OCI-LY7 (cell line): ENCODE measurements around the gene SLC25A33. TPM values are rescaled to one million over a fixed set of nuclear protein-coding genes. Genes with fewer than 3 reads are reported as not detected.

Source experiments
- BruUV-seq: library from RNA; stranded (reverse); fragments of 400-500 nt; replicated peaks from 2 replicates; lab custom pipeline; 2021; lab: Mats Ljungman, UMichigan
- CTCF ChIA-PET: fragments of 300-600 bp; sonication (Branson Sonifier 250); formaldehyde crosslinking; loops from one replicate; lab custom pipeline; 2022; ENCODE audit warnings: antibody characterized with exemption; ENCODE audit not compliant: unreplicated experiment; lab: Charles Lee
- POLR2A ChIA-PET: fragments of 300-600 bp; sonication (Branson Sonifier 250); formaldehyde crosslinking; loops from one replicate; lab custom pipeline; 2022; ENCODE audit warnings: antibody characterized with exemption; lab: Charles Lee
- DNase-seq: peaks from one replicate; pipeline ENCODE4 v3.0.0-alpha.2; 2015; ENCODE audit warnings: low spot score
- H2AFZ ChIP-seq: fragments of 200-600 bp; sonication (generic), shearing (Covaris generic); 2 replicates; pipeline ENCODE4 v1.6.1; 2014; ENCODE audit warnings: mild to moderate bottlenecking, antibody characterized with exemption, low read length, moderate library complexity
- H3K27ac ChIP-seq: fragments of 200-600 bp; sonication (generic); 2 replicates; pipeline ENCODE4 v1.5.1; 2014; ENCODE audit warnings: mixed run types, low read depth, mild to moderate bottlenecking, moderate library complexity, low read length, inconsistent platforms; ENCODE audit not compliant: poor library complexity, severe bottlenecking
- H3K36me3 ChIP-seq: fragments of 200-600 bp; sonication (generic); 2 replicates; pipeline ENCODE4 v1.6.1; 2014; ENCODE audit warnings: mild to moderate bottlenecking, antibody characterized with exemption, low read length, moderate library complexity, mixed read lengths; ENCODE audit not compliant: insufficient read depth
- H3K4me1 ChIP-seq: fragments of 200-600 bp; sonication (generic); 2 replicates; pipeline ENCODE4 v1.5.1; 2014; ENCODE audit warnings: mild to moderate bottlenecking, low read length; ENCODE audit not compliant: insufficient read depth, poor library complexity, severe bottlenecking
- H3K4me2 ChIP-seq: fragments of 200-600 bp; sonication (generic); 2 replicates; pipeline ENCODE4 v1.6.1; 2014; ENCODE audit warnings: mild to moderate bottlenecking, low read length
- H3K4me3 ChIP-seq: fragments of 200-600 bp; sonication (generic); 2 replicates; pipeline ENCODE4 v1.5.1; 2014; ENCODE audit warnings: mild to moderate bottlenecking, low read depth, low read length; ENCODE audit not compliant: poor library complexity, severe bottlenecking
- H3K79me2 ChIP-seq: fragments of 200-600 bp; sonication (generic); 2 replicates; pipeline ENCODE4 v1.6.1; 2016; ENCODE audit warnings: low read depth, mild to moderate bottlenecking, low read length, moderate library complexity, mixed read lengths; ENCODE audit not compliant: insufficient read depth
- H3K9me2 ChIP-seq: fragments of 200-600 bp; sonication (generic); 2 replicates; pipeline ENCODE4 v1.6.1; 2016; ENCODE audit warnings: mild to moderate bottlenecking, low read length, mixed read lengths; ENCODE audit not compliant: insufficient read depth
- H3K9me3 ChIP-seq: fragments of 200-600 bp; sonication (generic); 2 replicates; pipeline ENCODE4 v1.6.1; 2014; ENCODE audit warnings: mild to moderate bottlenecking, mixed run types, low read length, mixed read lengths
- H4K20me1 ChIP-seq: fragments of 200-600 bp; sonication (generic); 2 replicates; pipeline ENCODE4 v1.6.1; 2014; ENCODE audit warnings: mild to moderate bottlenecking, antibody characterized with exemption, low read length, moderate library complexity, mixed read lengths; ENCODE audit not compliant: insufficient read depth
- EZH2phosphoT487 ChIP-seq: fragments of 200-600 bp; sonication (generic); IDR thresholded peaks from 2 replicates; pipeline ENCODE4 v1.6.1; 2018; ENCODE audit warnings: low read depth, borderline replicate concordance, mild to moderate bottlenecking, mixed run types, antibody characterized with exemption, low read length, moderate library complexity, mixed read lengths
- intact Hi-C: fragments of 100-400 bp; cut with micrococcal nuclease; formaldehyde crosslinking; loops from one replicate; pipeline ENCODE4 v1.10.0; 2022; ENCODE audit not compliant: unreplicated experiment
- total RNA-seq, 2 experiments: library from RNA; depleted of rRNA in 1 of 2; stranded (reverse); fragments of >200 nt in 1 of 2; shearing (Covaris generic) in 1 of 2; gene quantifications; 2 replicates each; pipeline ENCODE4 v1.2.3, GENCODE V29; 2014 to 2022
- TF ChIP-seq, protein P1 (sequence below): fragments of 200-600 bp; sonication (generic); conservative IDR thresholded peaks from 2 replicates; pipeline ENCODE4 v1.5.1; 2014; ENCODE audit warnings: mild to moderate bottlenecking, antibody characterized with exemption, low read length, moderate library complexity, mixed read lengths

Gene SLC25A33
- total RNA-seq, 2 experiments from 2014 or later, result 15.1 to 16.5 TPM

DNA sequence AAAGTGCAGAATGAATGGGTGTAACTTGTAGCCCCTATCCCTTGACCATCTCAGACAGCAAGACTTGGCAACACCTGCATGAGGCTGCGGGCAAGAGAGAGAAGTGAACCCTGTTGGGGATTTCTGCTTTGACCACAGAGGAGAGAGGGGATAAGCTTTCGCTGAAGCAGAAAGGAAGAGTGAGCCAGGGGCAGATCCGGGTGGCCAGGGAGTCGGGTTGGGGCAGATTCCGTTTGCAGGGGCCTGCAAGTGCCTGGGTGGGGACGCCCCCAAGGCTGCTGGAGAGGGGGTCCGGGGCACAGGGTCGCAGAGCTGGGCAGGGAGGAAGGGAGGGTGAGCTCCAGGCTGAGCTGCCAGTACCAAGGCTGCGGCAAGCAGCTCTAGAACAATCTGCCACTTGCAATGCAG is 86.9 kb downstream of the SLC25A33 start:
- Histone ChIP-seq H3K4me2 (peak overlapping the region; percentile 56), H3K4me3 (peak overlapping the region; percentile 47), H2AFZ (peak overlapping the region; percentile 71; the same call in 1 of the 2 replicates), H3K9me3 (no peaks in the 10 kb centered on the region), H3K27ac (no peak overlapping the region), H3K79me2 (no peaks in the 10 kb centered on the region), H4K20me1 (no peaks in the 10 kb centered on the region), H3K36me3 (no peaks in the 10 kb centered on the region), H3K4me1 (peaks cover 45% of the 10 kb centered on the region), H3K9me2 (no peaks in the 10 kb centered on the region)
- ChIA-PET POLR2A (interaction anchor here (0.6 to 1.0 kb wide), 5 partner anchors 26 to 162 kb away, joined by 3 to 6 read pairs (median 3); no protein-coding TSS in a partner anchor), CTCF (interaction anchor here (0.6 to 1.9 kb wide), 4 partner anchors 29 to 240 kb away, joined by 3 to 7 read pairs (median 4); no protein-coding TSS in a partner anchor)
- TF ChIP-seq, protein P1, sequence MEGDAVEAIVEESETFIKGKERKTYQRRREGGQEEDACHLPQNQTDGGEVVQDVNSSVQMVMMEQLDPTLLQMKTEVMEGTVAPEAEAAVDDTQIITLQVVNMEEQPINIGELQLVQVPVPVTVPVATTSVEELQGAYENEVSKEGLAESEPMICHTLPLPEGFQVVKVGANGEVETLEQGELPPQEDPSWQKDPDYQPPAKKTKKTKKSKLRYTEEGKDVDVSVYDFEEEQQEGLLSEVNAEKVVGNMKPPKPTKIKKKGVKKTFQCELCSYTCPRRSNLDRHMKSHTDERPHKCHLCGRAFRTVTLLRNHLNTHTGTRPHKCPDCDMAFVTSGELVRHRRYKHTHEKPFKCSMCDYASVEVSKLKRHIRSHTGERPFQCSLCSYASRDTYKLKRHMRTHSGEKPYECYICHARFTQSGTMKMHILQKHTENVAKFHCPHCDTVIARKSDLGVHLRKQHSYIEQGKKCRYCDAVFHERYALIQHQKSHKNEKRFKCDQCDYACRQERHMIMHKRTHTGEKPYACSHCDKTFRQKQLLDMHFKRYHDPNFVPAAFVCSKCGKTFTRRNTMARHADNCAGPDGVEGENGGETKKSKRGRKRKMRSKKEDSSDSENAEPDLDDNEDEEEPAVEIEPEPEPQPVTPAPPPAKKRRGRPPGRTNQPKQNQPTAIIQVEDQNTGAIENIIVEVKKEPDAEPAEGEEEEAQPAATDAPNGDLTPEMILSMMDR, result no peak
- TF ChIP-seq EZH2phosphoT487, result no peak
- intact Hi-C loops, result loop anchor here (2.0 to 5.0 kb wide), 3 partner anchors 61 to 159 kb away; no protein-coding TSS in a partner anchor
- no TSS peak for BruUV-seq
- peak; percentile 73 for DNase-seq

DNA sequence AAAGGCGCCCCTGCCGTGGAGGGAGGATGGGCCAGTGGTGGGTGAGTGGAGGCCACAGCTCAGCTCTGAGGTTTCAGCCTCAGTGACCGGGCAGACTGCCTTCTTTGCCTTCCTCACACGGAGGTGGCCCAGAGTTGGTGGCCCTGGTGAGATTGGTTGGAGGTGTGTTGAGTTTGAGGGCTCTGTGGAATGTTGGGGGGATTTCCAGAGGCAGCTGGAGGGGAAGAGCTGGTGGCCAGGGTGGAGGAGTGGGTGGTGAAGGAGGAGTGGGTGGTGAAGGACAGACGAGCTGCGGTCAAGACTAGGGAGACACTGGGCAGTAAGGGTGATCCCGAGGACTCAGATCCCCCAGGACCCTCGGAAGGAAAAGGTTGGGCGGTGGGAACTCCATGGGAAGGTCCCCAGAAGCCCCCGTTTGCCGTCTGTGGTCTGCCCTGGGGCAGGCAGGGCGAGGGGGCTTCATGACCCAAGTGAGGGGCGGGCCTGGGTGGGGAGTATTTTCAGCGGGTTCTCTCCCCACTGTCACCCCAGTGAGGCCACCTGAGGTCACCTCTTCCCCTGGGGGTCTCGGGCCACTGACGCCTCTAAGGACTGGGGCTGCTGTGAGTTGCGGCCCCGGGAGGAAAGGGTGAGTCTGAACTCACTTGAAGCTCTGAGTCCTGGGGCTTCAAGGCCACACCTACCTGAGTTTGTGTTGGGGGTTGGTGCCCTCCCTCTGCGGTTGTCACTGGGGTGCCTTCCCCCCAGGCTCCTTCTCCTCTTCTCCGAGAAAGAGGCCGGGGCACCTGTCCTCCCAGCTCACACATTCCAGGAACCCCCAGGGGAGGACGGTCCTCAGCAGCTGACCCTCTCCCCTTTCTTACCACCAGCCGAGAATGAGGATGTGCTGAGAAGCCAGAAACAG is 89.5 kb downstream of the SLC25A33 start:
- DNase-seq, result peak; percentile 48
- H2AFZ ChIP-seq, result no peak overlapping the region

More for the DNA sequence above, 89.5 kb downstream of the SLC25A33 start:
- intact Hi-C loops, result loop anchor here (5.0 kb wide), 1 partner anchor 74 kb away; no protein-coding TSS in a partner anchor
- Histone ChIP-seq H3K9me2 (no peaks in the 10 kb centered on the region), H3K4me3 (peak overlapping the region; percentile 17), H4K20me1 (no peaks in the 10 kb centered on the region), H3K4me1 (peaks cover 45% of the 10 kb centered on the region), H3K4me2 (peak overlapping the region; percentile 63; the same call in 1 of the 2 replicates), H3K27ac (no peak overlapping the region), H3K9me3 (no peaks in the 10 kb centered on the region), H3K79me2 (no peaks in the 10 kb centered on the region), H3K36me3 (no peaks in the 10 kb centered on the region)
- ChIA-PET CTCF (interaction anchor here (1.1 kb wide), 1 partner anchor 104 kb away, joined by 3 read pairs; no protein-coding TSS in a partner anchor), POLR2A (interaction anchor here (0.5 to 2.8 kb wide), 10 partner anchors 22 to 334 kb away, joined by 3 to 15 read pairs (median 6); no protein-coding TSS in a partner anchor)
- TSS peak; percentile 57 for BruUV-seq
- TF ChIP-seq, protein P1, result no peak
- TF ChIP-seq EZH2phosphoT487, result no peak
